Muscle layer of colon (tissue), 2 donors: Measurements from ENCODE around the gene ABCD1.
A peak's percentile ranks its signal among the peaks of the same experiment; 100 is the strongest.
"Not testable (repeated sequence)": the region's sequence is repeated elsewhere in the genome, so short reads cannot be mapped to it uniquely, and the experiment has no call there.

ENCODE experiments used
- H3K27ac ChIP-seq: one replicate; pipeline ENCODE4 v1.7.0; 2013; ENCODE audit warnings: low read depth, mild to moderate bottlenecking, low read length, moderate library complexity
- H3K27me3 ChIP-seq, 2 donors: one replicate each; pipeline ENCODE4 v1.7.0; 2013; ENCODE audit warnings: low read length in 2 of 2, mild to moderate bottlenecking in 2 of 2; ENCODE audit not compliant: insufficient read depth in 2 of 2, control insufficient read depth in 1 of 2
- H3K36me3 ChIP-seq: one replicate; pipeline ENCODE4 v1.7.0; 2013; ENCODE audit warnings: mild to moderate bottlenecking, low read length; ENCODE audit not compliant: insufficient read depth
- H3K4me1 ChIP-seq: one replicate; pipeline ENCODE4 v1.7.0; 2013; ENCODE audit warnings: mild to moderate bottlenecking, low read length; ENCODE audit not compliant: insufficient read depth
- H3K4me3 ChIP-seq, 2 donors: one replicate each; pipeline ENCODE4 v1.7.0; 2013; ENCODE audit warnings: low read length in 2 of 2, low read depth in 1 of 2, mild to moderate bottlenecking in 1 of 2, moderate library complexity in 1 of 2
- H3K9ac ChIP-seq: one replicate; pipeline ENCODE4 v1.7.0; 2013; ENCODE audit warnings: low read length
- H3K9me3 ChIP-seq: one replicate; pipeline ENCODE4 v1.7.0; 2013; ENCODE audit warnings: mild to moderate bottlenecking, low read length
- donor health status: abdominal sarcoma.
- donor health status: Adenocarcinoma of cecum.

The ABCD1 gene

GRCh38 chrX:153696538-153696937 is 28.1 kb upstream of the ABCD1 start:
- H3K9ac ChIP-seq, H3K4me1 ChIP-seq, H3K27me3 ChIP-seq, H3K9me3 ChIP-seq, H3K27ac ChIP-seq, H3K4me3 ChIP-seq, H3K36me3 ChIP-seq: not testable (repeated sequence)

- not testable (repeated sequence) for H3K27ac ChIP-seq, H3K36me3 ChIP-seq, H3K4me1 ChIP-seq, H3K9me3 ChIP-seq, H3K4me3 ChIP-seq, H3K9ac ChIP-seq, H3K27me3 ChIP-seq
These were observed 27.5 kb upstream of the ABCD1 start for GRCh38 chrX:153696986-153697722.

GRCh38 chrX:153697924-153698865 is 26.5 kb upstream of the ABCD1 start:
- Histone ChIP-seq H3K36me3 (no peaks in the 10 kb centered on the region), H3K9me3 (no peaks in the 10 kb centered on the region), H3K4me1 (peaks cover 8% of the 10 kb centered on the region), H3K9ac (no peak overlapping the region), H3K27me3 (no peaks in the 10 kb centered on the region), H3K27ac (no peak overlapping the region), H3K4me3 (no peak overlapping the region)

- not testable (repeated sequence) for H3K36me3 ChIP-seq, H3K9me3 ChIP-seq, H3K4me3 ChIP-seq, H3K27ac ChIP-seq, H3K4me1 ChIP-seq, H3K9ac ChIP-seq, H3K27me3 ChIP-seq
These were observed 25.4 kb upstream of the ABCD1 start for GRCh38 chrX:153699210-153699783.

GRCh38 chrX:153699784-153700371 is 24.8 kb upstream of the ABCD1 start:
- not testable (repeated sequence) for H3K36me3 ChIP-seq, H3K9me3 ChIP-seq, H3K4me1 ChIP-seq, H3K27me3 ChIP-seq, H3K4me3 ChIP-seq, H3K9ac ChIP-seq
- H3K27ac ChIP-seq: peak overlapping the region; percentile 3

GRCh38 chrX:153700376-153700945 is 24.2 kb upstream of the ABCD1 start:
- H3K36me3 ChIP-seq: no peaks in the 10 kb centered on the region
- no peaks in the 10 kb centered on the region for H3K9me3 ChIP-seq
- peak overlapping the region; percentile 3 for H3K27ac ChIP-seq
- H3K4me1 ChIP-seq: peaks cover 8% of the 10 kb centered on the region
- H3K4me3 ChIP-seq: no peak overlapping the region
- no peaks in the 10 kb centered on the region for H3K27me3 ChIP-seq
- H3K9ac ChIP-seq: no peak overlapping the region

- Histone ChIP-seq H3K9ac (no peak overlapping the region), H3K27ac (peak overlapping the region; percentile 3), H3K36me3 (no peaks in the 10 kb centered on the region)
These were observed 23.7 kb upstream of the ABCD1 start for GRCh38 chrX:153700967-153701366.

GRCh38 chrX:153701706-153702105 is 22.9 kb upstream of the ABCD1 start:
- no peaks in the 10 kb centered on the region for H3K36me3 ChIP-seq
- no peaks in the 10 kb centered on the region for H3K9me3 ChIP-seq
- H3K9ac ChIP-seq: no peak overlapping the region
- H3K27me3 ChIP-seq: no peaks in the 10 kb centered on the region
- H3K4me3 ChIP-seq: no peak overlapping the region
- H3K4me1 ChIP-seq: peaks cover 8% of the 10 kb centered on the region
- peak overlapping the region; percentile 0 for H3K27ac ChIP-seq

More at GRCh38 chrX:153700967-153701366, 23.7 kb upstream of the ABCD1 start:
- Histone ChIP-seq H3K27me3 (no peaks in the 10 kb centered on the region), H3K4me3 (no peak overlapping the region), H3K4me1 (peaks cover 8% of the 10 kb centered on the region), H3K9me3 (no peaks in the 10 kb centered on the region)

- Histone ChIP-seq H3K27ac (peak overlapping the region; percentile 50), H3K9me3 (no peaks in the 10 kb centered on the region), H3K36me3 (no peaks in the 10 kb centered on the region), H3K4me1 (peaks cover 8% of the 10 kb centered on the region), H3K27me3 (no peaks in the 10 kb centered on the region), H3K9ac (no peak overlapping the region), H3K4me3 (no peak overlapping the region)
These were observed 22.2 kb upstream of the ABCD1 start for GRCh38 chrX:153702336-153703035.

GRCh38 chrX:153703036-153703370 is 21.7 kb upstream of the ABCD1 start:
- no peaks in the 10 kb centered on the region for H3K36me3 ChIP-seq

More at GRCh38 chrX:153703036-153703370, 21.7 kb upstream of the ABCD1 start:
- Histone ChIP-seq H3K9me3 (no peaks in the 10 kb centered on the region), H3K4me3 (no peak overlapping the region), H3K27me3 (no peaks in the 10 kb centered on the region), H3K27ac (peak overlapping the region; percentile 50), H3K4me1 (peaks cover 12% of the 10 kb centered on the region), H3K9ac (no peak overlapping the region)
